Skin epidermis (tissue), 12 donors: Measurements from ENCODE around the gene SCYGR7.
"Not testable (repeated sequence)": the region's sequence is repeated elsewhere in the genome, so short reads cannot be mapped to it uniquely, and the experiment has no call there.

Source experiments
- H3K27ac ChIP-seq, 21 experiments: fragments of 200-600 bp; sonication (generic) in 11 of 21; one replicate each; pipeline ENCODE4 v1.5.0; 2020; ENCODE audit warnings: mild to moderate bottlenecking in 3 of 21, inconsistent platforms in 2 of 21, moderate library complexity in 2 of 21
- H3K4me3 ChIP-seq, 7 experiments: fragments of 200-600 bp; sonication (generic) in 2 of 7; one replicate each; pipeline ENCODE4 v1.5.0; 2020; ENCODE audit warnings: inconsistent platforms in 2 of 7, mild to moderate bottlenecking in 2 of 7, moderate library complexity in 1 of 7

Gene SCYGR7

DNA sequence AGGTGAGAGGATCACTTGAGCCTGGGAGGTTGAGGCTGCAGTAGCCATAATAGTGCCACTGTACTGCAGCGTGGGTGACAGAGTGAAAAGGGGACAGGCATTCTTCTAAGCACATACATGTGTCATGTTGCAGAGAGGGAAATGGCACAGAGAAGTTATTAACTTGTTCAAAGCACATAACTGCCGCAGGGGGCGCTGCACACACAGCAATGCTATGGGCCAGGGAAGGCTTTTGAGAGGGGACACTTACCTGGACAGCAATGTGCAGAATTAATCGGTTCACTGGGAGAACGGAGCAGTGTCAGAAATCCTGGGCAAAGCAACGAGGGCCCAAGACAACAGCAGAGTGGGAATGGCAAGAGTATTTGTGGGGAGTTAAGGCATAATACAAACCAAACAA is 19.9 kb downstream of the SCYGR7 start:
- H3K4me3 ChIP-seq, result no peak overlapping the region
- no peak overlapping the region for H3K27ac ChIP-seq

DNA sequence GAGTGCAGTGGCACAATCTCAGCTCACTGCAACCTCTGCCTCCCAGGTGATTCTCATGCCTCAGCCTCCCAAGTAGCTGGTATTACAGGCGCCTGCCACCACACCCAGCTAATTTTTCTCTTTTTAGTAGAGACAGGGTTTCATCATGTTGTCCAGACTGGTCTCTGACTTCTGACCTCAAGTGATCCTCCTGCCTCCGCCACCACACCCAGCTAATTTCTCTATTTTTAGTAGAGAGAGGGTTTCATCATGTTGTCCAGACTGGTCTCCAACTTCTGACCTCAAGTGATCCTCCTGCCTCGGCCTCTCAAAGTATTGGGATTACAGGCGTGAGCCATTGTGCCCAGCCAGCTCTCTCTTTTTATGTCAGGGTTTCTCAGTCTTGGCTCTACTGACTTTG is 28.1 kb downstream of the SCYGR7 start:
- H3K27ac ChIP-seq, H3K4me3 ChIP-seq: not testable (repeated sequence)

DNA sequence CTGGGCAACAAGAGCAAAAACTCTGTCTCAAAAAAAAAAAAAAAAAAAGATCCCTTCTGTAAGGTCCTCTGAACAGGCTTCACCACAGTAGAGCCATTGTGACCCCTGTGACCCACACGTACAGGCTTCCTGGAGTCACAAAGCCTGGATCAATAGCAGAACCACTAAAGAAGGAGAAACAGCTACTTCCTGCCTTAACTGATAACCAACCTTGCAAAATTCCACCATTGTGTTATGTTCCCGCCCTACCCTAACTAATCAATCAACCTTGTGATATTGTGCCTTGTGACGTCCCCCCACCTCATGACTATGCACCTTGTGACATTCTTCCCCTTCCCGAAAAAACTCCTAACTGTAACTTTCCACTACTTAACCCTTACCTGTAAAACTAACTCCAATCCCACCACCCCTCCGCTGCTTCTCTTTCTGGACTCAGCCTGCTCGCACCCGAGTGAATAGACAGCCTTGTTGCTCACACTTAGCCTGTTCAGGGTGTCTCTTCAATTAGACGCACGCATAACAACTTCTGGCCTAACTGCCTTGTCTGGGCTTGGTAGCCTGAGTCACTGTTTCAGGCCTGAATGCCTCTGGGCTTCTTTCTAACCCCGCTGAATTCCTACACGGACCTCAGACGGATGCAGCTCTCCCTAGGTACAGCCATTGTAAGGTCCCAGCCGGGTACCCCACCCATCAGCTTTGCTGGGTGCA is 31.4 kb downstream of the SCYGR7 start:
- no peak overlapping the region for H3K4me3 ChIP-seq
- no peak overlapping the region for H3K27ac ChIP-seq

DNA sequence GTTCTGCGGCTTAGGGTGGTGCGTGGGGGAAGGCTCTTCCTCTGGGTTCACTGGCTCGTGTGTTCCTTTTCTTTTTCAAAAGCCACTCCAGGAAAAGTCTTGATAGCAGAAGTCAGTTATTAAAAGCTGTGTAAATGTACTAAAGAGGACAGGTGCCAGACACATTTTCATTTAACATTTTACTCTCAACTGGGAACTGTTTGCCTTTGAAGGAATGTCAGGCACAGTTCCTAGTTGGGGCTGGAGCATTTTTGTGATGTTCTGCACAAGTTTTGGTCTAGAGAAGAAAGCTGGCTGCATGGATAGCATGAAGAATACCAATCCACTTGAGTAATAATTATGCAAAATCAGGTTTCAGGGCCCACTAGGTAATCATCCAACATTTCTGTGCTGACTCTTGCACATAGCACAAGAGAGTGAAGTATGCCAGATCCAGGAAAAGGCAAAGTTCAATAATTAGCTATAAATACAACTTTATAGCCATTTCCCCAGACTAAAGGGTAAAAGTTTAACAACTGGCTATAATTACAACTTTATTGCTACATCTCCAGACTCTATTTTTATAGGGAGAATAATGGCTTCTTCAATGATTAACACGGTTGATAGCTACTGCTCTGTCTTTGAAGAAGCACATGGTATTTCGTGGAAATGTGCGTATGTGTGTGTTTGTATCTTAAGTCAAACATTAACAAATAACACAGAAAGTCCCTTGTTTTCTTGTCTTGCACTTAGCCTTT is 33.8 kb downstream of the SCYGR7 start:
- Histone ChIP-seq H3K4me3 (no peak overlapping the region), H3K27ac (no peak overlapping the region)

DNA sequence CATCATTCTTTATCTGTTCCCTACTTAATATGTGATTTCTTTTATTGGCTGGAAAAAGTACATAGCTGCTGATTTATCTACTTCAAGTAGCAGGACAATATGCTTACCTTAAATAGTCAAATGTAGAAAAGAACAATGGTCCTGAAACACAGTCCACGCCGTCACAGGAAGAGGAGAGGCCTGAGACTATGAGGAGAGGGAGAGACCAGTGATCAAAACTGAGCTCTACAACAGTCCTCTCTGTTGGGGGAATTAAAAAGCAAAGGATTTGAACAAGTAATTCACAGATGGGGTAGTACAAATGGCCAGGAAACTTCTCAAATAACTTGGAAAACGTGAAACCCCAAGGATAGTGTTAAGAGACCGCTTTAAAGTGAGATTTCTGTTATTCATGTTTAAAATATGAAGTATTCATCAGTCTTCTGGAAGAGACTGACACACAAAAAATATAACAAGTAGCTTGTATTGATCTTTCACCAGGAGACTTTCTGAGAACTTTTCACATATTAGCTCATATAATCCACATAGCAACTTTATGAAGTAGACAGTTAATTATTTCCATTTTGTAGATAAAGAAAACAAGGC is 37.7 kb downstream of the SCYGR7 start:
- H3K27ac ChIP-seq, result no peak overlapping the region
- H3K4me3 ChIP-seq, result no peak overlapping the region

DNA sequence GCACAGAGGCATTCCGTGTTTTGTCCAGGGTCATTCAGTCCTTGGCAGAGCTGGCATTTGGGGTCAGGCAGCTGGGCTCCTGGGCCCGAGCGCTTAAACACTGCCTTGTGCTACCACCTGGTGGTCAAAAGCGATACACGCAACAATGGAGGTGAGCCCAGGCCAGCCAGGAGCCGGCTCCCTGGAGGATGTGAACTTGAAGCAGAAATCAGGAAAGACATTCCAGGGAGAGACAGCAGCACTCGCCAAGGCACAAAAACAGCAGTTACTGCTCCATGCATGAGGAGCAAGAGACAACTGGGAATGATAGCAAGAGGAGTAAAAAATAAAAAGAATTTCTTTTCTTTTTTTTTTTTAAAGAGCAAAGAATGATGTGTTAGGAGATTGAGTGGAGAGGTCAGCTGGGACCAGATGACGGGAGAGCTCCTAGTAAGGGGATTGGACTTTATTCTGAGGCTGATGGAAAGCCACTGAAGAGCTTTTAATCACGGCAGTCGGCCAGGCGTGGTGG is 38.3 kb downstream of the SCYGR7 start:
- Histone ChIP-seq H3K27ac (no peak overlapping the region), H3K4me3 (no peak overlapping the region)

DNA sequence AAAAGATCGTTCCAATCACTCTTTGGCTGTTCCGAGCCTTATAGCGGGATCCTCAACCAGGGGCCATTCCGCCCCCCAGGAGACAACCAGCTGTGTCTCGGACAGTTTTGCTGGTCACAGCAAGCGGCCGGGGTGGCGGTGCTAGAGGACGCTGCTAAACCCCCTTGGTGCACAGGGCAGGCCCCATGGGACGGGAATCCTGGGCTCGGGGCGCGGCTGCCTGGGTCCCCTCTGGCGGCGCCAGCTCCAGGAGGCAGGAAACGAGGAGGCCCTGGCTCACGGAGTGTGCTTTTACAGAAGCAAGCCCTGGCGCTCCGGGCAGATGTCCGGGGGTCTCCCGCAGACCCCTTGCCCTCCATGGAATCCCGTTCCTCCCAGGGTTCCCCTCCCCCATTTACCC is 39.7 kb downstream of the SCYGR7 start:
- no peak overlapping the region for H3K27ac ChIP-seq
- no peak overlapping the region for H3K4me3 ChIP-seq

DNA sequence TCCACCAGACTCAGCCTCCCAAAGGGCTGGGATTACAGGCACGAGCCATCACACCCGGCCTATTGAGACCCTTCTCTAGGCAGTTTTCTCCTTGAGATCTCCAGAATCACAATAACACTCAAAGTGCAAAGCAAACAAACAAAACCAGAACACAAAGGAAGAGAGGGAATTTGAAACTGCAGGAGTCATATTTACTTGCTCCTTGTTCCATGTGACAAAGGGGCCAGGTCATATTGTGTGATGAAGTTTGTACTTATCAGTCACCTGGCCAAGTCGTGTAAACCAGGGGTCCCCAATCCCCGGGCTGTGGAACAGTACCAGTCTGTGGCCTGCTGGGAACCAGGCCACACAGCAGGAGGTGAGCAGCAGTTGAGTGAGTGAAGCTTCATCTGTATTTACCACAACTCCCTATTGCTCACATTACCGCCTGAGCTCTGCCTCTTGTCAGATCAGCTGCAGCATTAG is 44.1 kb downstream of the SCYGR7 start:
- no peak overlapping the region for H3K4me3 ChIP-seq
- H3K27ac ChIP-seq, result no peak overlapping the region

DNA sequence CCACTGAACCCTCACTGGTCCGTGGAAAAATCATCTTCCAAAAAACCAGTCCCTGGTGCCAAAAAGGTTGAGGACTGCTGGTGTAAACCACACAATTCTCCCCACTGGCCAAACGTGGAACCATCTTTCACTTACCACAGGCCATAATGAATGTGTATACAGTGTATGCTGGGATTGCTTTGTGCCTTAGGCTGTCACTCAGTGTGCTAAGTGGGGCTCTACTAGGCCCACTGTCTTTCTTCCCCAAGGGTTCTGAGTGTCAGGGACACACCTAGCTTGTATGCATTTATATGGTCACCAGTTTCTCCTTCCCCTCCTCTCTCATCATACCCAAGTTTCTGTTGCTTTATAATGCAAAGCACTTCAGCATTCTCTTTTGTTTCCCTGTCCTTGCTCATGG is 44.8 kb downstream of the SCYGR7 start:
- no peak overlapping the region for H3K27ac ChIP-seq

DNA sequence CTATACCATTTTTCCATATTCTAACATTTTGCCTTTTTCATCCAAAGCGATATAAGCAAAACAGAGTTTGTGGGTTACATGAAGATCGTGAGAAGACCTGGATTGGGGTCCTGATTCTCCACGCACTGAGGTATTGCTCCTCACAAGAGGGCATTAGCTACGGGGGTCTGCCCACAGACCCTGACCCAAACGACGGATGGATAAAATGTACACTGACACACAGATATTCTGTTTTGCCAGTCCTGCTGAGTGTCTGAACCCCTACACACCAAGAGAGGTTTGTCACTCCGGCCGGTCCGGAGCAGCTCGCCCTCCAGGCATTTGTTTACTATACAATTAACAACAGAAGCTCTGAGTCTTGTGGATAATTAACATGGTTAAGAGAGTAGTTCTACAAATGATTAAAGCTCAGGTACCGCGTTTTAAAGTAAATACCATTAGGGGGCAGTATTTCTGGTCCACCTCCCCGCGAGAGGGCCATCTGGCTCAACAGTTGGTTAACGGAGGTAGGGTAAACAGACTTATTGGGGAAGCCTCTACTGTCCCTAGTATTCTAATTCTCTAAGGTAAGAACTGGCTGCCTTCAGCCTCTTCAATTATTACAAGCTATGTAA is 46.0 kb downstream of the SCYGR7 start:
- H3K4me3 ChIP-seq, result no peak overlapping the region
- no peak overlapping the region for H3K27ac ChIP-seq

More for the DNA sequence above, 44.8 kb downstream of the SCYGR7 start:
- no peak overlapping the region for H3K4me3 ChIP-seq

DNA sequence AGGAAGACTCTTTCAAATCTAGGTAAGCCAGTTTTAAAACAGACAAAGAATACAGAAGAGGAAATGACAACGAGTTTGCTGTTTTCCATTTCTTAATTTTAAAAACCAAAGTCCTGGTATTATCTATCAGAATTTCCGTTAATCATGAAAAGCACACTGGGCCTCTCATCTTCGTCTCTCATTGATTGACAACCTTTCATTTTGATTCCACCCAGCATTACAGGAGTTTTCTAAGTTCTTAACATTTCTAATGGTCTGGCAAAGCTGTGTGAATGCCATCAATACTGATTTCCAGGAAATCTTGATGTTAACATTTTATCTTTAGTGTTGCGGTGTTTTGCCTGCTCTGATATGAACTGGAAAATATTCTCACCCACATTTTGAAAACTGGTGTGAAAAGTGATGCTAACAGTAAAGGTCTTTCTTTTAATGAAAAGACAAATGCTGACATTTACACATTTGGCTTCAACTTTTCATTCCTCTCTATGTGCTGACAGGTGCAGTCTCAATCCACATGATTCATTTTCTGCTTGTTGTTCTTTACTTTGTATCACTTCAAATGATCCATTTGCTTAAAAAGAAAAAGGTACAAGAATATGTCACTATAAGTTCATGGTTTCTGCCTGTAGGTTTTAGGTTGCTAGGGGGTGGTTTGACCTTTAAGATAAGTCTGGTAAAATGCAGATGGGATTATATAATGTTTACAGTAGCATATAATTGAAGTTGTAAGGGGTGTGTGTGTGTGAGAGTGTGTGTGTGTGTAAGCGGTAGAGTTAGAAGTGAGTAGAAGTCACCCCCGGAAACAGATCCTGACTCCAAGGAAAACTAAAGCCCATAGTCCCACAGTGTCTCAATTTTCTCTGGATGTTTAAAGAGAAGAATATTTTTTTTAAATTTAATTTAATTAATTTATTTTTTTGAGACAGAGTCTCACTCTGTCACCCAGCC is 47.0 kb downstream of the SCYGR7 start:
- no peak overlapping the region for H3K4me3 ChIP-seq
- no peak overlapping the region for H3K27ac ChIP-seq
